Measurements from ENCODE around the gene SPATA21.

DNA sequence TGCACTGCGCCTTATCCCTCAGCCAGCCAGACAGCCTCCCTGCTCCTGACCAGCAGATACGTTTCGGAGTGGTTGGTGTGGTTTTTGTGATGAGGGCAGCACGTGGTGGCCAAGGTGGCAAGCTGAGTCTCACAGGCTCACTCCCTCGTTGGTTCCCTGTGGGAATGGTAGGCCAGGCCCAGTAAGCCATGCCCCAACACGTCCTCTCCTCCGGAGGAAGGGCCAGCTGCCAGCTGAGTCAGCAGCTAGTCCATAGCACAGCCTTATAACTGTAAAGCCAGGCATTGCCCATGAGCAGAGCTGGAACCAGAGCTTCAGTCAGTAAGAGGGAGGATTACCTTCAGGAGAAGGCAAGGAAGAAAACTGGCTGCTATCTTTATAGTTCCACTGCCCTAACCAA is 40.6 kb downstream of the SPATA21 start:
- TF ChIP-seq SMC3 (conservative IDR thresholded peaks at IDR 0.05; ENCODE audit: poor library complexity) (no peak), EZH2 (IDR thresholded peaks at IDR 0.05; ENCODE audit: borderline replicate concordance, insufficient read depth, low read length, poor library complexity, severe bottlenecking) (no peak), EP300 (conservative IDR thresholded peaks at IDR 0.05; ENCODE audit: poor library complexity, severe bottlenecking) (no peak), POLR2AphosphoS5 (IDR thresholded peaks at IDR 0.05) (no peak), RAD21 (conservative IDR thresholded peaks at IDR 0.05) (no peak)
- TF ChIP-seq, protein P1, sequence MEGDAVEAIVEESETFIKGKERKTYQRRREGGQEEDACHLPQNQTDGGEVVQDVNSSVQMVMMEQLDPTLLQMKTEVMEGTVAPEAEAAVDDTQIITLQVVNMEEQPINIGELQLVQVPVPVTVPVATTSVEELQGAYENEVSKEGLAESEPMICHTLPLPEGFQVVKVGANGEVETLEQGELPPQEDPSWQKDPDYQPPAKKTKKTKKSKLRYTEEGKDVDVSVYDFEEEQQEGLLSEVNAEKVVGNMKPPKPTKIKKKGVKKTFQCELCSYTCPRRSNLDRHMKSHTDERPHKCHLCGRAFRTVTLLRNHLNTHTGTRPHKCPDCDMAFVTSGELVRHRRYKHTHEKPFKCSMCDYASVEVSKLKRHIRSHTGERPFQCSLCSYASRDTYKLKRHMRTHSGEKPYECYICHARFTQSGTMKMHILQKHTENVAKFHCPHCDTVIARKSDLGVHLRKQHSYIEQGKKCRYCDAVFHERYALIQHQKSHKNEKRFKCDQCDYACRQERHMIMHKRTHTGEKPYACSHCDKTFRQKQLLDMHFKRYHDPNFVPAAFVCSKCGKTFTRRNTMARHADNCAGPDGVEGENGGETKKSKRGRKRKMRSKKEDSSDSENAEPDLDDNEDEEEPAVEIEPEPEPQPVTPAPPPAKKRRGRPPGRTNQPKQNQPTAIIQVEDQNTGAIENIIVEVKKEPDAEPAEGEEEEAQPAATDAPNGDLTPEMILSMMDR (IDR thresholded peaks at IDR 0.05; ENCODE audit: poor library complexity, severe bottlenecking): no peak

Measured in neural cell (in vitro differentiated cells).